Brain pericyte (primary cell): ENCODE results near the gene GATAD1.
"Not testable (repeated sequence)": the region's sequence is repeated elsewhere in the genome, so short reads cannot be mapped to it uniquely, and the experiment has no call there.

Experiments used
- DNase-seq: peaks from one replicate; pipeline ENCODE4 v3.0.0-alpha.2; 2012; ENCODE audit warnings: low read depth, low spot score

The GATAD1 gene, protein sequence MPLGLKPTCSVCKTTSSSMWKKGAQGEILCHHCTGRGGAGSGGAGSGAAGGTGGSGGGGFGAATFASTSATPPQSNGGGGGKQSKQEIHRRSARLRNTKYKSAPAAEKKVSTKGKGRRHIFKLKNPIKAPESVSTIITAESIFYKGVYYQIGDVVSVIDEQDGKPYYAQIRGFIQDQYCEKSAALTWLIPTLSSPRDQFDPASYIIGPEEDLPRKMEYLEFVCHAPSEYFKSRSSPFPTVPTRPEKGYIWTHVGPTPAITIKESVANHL

DNA sequence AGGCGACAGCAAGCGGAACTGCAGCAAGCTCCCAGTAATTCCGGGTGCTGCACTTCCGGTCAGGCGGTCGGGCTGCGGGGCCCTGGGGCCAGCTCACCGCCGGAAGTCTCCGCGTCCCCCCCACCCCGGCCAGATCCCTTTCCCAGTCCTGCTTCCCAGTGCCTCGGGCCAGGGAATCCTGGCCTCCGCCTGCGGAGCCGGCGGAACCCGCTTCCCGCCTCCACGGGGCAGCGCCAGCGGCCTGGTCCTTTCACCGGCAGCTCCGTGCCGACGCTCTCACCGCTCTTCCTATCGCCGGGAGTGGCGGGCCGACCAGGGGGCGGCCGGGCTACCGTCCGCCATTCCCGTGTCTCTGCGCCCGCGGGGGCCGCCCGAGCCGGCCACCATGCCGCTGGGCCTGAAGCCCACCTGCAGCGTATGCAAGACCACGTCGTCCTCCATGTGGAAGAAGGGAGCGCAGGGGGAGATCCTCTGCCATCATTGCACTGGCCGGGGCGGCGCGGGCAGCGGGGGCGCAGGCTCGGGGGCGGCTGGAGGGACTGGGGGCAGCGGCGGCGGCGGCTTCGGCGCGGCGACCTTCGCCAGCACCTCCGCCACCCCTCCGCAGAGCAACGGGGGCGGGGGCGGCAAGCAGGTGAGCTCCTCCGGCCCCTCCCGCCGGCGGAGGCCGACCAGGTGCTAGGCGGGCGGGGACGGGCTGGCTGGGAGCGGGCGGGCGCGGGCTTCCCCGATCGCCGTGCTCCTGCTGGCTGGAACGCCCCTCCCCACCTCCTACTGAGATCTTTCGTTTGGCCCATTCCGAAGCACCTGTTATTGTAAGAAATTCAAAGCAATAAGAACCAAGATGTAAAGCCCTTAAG is at the start of gene GATAD1:
Gene GATAD1 (plus strand): TSS at position 138 of the 860 bp plus-strand sequence. CDS start 248 bp downstream, at position 386.
- peak; percentile 48 for DNase-seq

DNA sequence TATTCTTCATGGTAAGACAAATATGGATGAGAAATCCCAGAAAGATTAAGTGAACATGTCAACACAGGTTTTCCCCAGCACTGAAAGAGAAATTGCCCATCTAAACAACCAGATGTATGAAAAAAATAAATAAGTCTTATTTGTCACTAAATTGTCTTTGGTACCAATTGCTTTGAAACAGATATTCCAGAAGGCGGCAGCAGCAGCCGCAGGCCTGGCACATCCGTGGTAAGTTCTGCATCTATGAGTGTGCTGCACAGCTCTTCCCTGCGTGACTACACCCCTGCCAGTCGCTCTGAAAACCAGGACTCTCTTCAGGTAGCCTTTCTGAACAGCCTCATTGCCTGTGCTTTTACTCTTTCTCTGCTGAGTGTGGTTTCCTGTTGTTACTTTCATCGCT is 49.7 kb upstream of the GATAD1 start:
- DNase-seq, result no peak

GRCh38 chr7:92400013-92400412 is 47.3 kb upstream of the GATAD1 start:
- DNase-seq, result no peak

DNA sequence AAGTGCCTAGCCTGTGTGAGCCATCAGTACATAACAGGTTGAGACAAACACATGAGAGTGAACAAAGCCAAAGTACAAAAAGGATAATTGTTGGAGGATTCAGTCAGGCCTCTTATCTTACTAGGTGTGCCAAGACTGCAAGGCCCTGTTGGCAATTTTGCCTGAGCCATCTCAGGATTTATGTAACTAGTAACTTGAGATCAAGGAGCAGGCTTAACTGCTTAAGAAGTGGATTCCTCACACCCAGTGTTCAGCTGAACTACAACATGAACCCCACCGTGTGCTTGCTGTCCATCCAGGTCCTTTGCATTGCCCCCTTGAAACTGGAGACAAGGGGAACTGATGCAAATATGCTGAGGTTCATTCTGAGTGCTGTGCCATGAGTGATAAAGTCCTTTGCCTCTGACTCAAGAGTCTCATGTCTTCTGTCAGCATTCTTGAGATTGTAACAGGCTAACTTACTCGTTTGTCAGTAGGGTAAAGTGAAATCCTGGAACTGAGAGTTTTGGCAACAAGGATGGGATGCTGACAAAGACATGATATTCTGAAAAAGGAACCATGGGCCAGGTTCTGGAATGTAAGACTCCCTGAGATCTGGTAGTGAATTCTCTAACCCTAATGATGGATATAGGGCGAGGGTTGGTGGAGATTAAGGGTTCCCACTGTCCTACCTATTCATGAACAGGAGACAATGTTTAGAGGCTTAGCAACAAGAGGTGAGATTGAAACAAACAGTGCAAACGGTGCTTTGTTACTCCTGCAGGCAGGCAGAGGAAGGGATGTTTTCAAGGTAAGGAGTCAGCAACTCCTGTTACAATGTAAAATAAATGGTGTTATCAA is 44.1 kb upstream of the GATAD1 start:
- no peak for DNase-seq

DNA sequence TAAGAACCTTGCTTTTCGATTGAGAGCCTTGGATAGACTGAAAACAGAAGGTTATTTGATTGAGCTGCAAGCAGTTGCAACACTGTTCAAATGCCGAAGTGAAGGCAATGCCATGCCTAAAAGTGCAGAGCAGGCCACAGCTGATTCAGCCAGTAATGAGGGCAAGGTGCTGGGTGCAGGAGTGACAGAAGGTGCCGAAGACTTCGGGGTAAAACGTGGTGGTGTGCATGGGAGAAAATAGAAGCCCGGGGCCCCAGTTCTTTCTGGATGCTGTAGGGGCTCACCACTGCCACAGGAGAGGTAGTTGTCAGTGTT is 43.6 kb upstream of the GATAD1 start:
- no peak for DNase-seq

DNA sequence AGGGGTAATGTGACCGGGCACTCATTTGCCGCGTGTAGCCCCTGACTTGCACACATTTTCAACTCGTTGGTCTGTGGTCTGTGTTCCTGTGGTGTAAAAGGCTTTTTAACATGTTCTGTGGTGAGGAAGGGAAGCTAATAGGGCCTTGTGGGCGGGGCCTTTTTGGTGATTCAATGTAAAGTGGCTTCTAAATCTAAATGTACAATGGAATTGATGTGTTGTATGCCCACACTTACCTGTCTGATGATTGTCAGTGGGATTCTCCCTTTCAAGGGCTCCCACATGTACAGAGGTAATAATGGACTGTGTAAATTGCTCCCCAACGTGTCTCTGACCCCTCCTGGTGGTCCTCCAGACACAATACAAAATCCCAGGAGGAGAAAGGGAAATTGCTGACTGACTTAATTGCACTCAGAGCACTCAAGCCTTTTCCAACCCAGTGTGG is 43.1 kb upstream of the GATAD1 start:
- no peak for DNase-seq

GRCh38 chr7:92409357-92409756 is 37.9 kb upstream of the GATAD1 start:
- no peak for DNase-seq

- DNase-seq, result not testable (repeated sequence)
Observed at GRCh38 chr7:92410162-92410561, 37.1 kb upstream of the GATAD1 start.

DNA sequence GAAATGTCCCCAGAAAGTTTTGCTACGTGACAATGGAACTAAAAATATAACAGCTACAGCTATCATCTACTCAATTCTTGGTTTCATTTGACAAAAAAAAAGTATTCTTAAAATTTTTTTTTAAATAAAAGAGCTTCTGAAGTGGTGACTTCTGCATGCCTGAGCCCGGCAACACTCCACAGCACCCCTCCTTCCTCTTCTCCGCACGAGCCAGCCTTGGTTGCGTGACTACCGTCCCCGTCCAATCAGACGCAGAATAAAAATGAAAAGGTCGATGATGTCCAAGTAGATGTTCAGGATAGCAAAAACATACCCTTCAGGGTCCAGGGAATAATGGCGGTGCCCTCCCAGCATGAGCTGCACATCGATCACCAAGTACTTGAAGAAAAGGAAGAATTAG is 34.5 kb upstream of the GATAD1 start:
- no peak for DNase-seq

- DNase-seq, result no peak
Observed at GRCh38 chr7:92413550-92413949, 33.7 kb upstream of the GATAD1 start.

GRCh38 chr7:92415225-92415624 is 32.1 kb upstream of the GATAD1 start:
- no peak for DNase-seq

GRCh38 chr7:92417913-92418312 is 29.4 kb upstream of the GATAD1 start:
- no peak for DNase-seq

DNA sequence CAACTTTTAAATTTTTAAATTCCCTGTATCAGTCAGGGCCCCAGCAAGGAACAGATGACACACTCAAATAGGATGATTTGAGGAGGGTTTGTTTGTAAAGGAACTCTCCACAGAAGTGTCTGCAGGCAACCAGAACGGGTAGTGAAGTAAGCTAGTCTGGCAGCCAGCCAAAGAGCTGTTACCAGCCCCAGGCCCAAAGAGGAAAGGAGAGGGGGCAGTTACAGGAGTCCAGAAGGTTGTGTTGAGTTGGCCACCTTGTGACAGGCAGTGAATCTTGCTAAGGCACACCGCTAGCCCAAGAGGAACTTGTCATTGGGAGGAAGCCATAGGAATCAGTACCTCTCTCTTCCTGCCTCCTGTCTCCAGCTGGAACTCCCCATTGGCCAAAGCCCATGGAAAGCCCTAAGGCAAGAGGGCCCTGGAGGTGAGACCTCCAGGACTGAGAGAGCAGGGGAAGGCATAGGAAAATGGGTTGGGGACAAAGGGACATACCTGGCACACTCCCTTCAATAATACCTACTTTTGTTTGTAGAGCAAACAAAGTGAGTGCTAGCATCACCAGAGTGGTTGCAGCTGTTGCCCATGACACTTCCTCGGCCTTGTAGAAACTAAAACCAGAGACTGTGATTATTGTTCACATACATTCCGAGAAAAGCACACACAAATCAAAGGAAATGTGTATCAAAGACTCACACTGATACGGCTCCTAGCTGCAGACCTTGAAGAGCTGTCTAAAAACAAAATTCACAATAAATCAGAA is 25.4 kb upstream of the GATAD1 start:
- no peak for DNase-seq

- no peak for DNase-seq
Observed at GRCh38 chr7:92422926-92423325, 24.4 kb upstream of the GATAD1 start.

- DNase-seq, result no peak
Observed at GRCh38 chr7:92423710-92424131, 23.6 kb upstream of the GATAD1 start.

GRCh38 chr7:92425311-92425947 is 21.9 kb upstream of the GATAD1 start:
- no peak for DNase-seq

DNA sequence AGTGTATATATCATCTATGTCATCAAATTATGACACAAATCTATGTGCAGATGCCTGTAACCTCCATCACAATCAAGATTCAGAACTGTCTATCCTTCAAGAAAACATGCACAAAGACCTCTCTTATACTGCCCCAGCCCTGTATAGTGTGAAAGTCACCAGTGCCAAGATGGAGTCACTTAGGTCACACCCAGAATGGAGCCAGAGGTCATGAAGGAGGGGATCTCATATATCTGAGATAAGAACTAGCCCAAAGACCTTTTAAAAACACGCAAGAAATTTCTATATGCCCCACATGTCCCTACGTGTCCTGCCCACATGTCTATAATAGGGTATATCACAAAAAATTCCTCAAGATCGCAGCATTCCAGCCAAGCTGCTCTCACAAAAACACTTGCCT is 20.1 kb upstream of the GATAD1 start:
- no peak for DNase-seq

- no peak for DNase-seq
Observed at GRCh38 chr7:92432299-92432946, 14.9 kb upstream of the GATAD1 start.

DNA sequence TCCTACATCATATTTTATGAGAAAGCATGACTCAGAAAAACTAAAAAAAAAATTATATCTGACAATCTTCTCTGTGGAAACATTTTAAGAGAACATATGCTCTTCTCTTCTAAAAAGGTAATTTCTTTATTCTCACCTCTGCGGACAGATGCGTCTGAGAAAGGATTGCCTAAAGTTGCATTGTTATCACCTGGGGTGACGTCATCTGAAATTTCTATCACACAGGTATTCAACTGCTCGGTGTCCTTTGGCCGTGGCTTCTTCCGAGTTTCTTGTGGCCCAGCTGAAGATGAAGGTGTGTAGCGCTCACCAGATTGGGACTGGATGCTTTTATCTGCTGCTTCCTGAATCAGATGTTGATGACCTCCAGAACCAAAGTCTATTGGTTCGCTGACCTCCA is 14.3 kb upstream of the GATAD1 start:
- no peak for DNase-seq

DNA sequence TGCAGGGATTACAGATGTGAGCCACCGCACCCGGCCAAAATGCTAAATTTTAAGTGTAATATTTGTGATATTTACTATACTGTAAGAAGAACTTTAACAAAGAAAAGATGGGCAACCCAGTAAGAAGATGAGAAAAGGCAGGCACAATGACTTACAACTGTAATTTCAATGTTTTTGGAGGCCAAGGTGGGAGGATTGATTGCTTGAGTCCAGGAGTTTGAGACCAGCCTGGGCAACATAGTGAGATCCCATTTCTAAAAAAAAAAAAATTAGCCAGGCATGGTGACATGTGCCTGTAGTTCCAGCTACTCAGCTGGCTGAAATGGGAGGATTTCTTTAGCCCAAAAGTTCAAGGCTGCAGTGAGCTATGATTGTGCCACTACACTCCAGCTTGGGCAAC is 11.7 kb upstream of the GATAD1 start:
- DNase-seq, result no peak
